Hepatocyte (in vitro differentiated cells): ENCODE measurements around the gene ALOXE3.
"Not testable (repeated sequence)": the region's sequence is repeated elsewhere in the genome, so short reads cannot be mapped to it uniquely, and the experiment has no call there.

Experiments used
- EZH2 ChIP-seq: fragments of 200-600 bp; sonication (generic); IDR thresholded peaks from 2 replicates; pipeline ENCODE4 v1.6.1; 2016; ENCODE audit warnings: antibody characterized with exemption, mild to moderate bottlenecking, borderline replicate concordance
- TF ChIP-seq, protein P1 (sequence below): fragments of 200-600 bp; sonication (generic); IDR thresholded peaks from 2 replicates; pipeline ENCODE4 v1.5.1; 2016; ENCODE audit warnings: antibody characterized with exemption, mild to moderate bottlenecking; ENCODE audit not compliant: poor library complexity

- TF ChIP-seq, protein P1, sequence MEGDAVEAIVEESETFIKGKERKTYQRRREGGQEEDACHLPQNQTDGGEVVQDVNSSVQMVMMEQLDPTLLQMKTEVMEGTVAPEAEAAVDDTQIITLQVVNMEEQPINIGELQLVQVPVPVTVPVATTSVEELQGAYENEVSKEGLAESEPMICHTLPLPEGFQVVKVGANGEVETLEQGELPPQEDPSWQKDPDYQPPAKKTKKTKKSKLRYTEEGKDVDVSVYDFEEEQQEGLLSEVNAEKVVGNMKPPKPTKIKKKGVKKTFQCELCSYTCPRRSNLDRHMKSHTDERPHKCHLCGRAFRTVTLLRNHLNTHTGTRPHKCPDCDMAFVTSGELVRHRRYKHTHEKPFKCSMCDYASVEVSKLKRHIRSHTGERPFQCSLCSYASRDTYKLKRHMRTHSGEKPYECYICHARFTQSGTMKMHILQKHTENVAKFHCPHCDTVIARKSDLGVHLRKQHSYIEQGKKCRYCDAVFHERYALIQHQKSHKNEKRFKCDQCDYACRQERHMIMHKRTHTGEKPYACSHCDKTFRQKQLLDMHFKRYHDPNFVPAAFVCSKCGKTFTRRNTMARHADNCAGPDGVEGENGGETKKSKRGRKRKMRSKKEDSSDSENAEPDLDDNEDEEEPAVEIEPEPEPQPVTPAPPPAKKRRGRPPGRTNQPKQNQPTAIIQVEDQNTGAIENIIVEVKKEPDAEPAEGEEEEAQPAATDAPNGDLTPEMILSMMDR: not testable (repeated sequence)
- not testable (repeated sequence) for TF ChIP-seq EZH2
Measured at GRCh38 chr17:8106980-8107379, 11.3 kb downstream of the ALOXE3 start.
